Effector memory CD4-positive, alpha-beta T cell (primary cell): ENCODE measurements around the gene GALNS.

Source experiments
- DNase-seq, 3 donors: peaks; one replicate each; pipeline ENCODE4 v3.0.0-alpha.2; 2020
- H3K27ac ChIP-seq: 2 replicates; pipeline ENCODE4 v1.7.0; 2013; ENCODE audit warnings: mild to moderate bottlenecking, low read length, moderate library complexity; ENCODE audit not compliant: insufficient read depth, poor library complexity, severe bottlenecking
- H3K27me3 ChIP-seq: replicated peaks from 2 replicates; pipeline ENCODE4 v1.7.0; 2013; ENCODE audit warnings: mild to moderate bottlenecking, low read length; ENCODE audit not compliant: insufficient read depth, control insufficient read depth, poor library complexity, severe bottlenecking
- H3K36me3 ChIP-seq: 2 replicates; pipeline ENCODE4 v1.7.0; 2013; ENCODE audit warnings: mild to moderate bottlenecking, low read length, moderate library complexity; ENCODE audit not compliant: control insufficient read depth, insufficient read depth
- H3K4me1 ChIP-seq: 2 replicates; pipeline ENCODE4 v1.7.0; 2013; ENCODE audit warnings: low read length, mild to moderate bottlenecking; ENCODE audit not compliant: control insufficient read depth, insufficient read depth, poor library complexity, severe bottlenecking
- H3K4me3 ChIP-seq: 2 replicates; pipeline ENCODE4 v1.7.0; 2013; ENCODE audit warnings: low read length, low read depth, mild to moderate bottlenecking; ENCODE audit not compliant: insufficient read depth, poor library complexity, severe bottlenecking
- H3K9me3 ChIP-seq: 2 replicates; pipeline ENCODE4 v1.7.0; 2013; ENCODE audit warnings: mild to moderate bottlenecking, low read length, moderate library complexity; ENCODE audit not compliant: control insufficient read depth

GALNS gene

DNA sequence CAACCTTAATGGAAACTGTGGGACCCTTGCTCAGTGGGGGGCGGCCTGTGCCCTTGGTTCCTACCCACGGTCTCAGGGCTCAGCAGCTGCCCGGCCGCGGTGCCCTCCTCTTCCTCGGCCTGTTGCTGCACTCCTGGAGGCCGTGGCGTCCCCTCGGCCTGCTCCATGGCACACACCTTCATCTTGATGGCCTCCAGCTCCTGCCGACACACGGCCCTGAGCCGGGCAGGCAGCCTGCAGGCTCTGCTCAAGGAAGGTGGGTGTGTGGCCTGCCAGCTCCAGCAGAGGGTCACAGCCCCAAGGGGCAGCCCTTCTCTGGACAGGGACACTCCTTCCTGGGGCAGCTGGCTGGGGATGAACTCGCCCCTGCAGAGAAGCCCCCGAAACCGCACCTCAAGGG is 9.0 kb upstream of the GALNS start:
- H3K36me3 ChIP-seq: peaks cover 20% of the 10 kb centered on the region

DNA sequence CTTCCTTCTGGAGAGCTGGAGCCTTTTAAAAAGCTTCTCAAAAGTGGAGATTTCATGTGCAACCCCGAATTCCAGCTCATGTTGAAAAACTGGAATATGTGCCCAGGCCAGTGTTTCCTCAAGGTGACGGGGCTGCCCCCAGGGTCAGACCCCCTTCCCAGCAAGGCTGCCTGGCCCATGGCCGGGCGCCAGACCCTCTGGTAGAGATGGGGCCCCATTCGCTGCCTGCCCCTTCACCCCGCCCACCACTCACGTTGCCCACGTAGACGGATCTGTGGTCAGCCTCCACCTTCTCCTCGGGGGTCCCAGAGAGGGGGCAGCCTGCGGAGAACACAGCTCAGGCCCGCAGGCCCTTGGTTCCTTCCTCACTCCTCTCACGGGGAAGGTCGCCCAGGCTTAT is 8.6 kb upstream of the GALNS start:
- H3K27ac ChIP-seq: no peak overlapping the region
- peaks cover 25% of the 10 kb centered on the region for H3K36me3 ChIP-seq
- H3K4me3 ChIP-seq: no peak overlapping the region
- peaks cover 1% of the 10 kb centered on the region for H3K27me3 ChIP-seq
- H3K4me1 ChIP-seq: no peaks in the 10 kb centered on the region
- no peaks in the 10 kb centered on the region for H3K9me3 ChIP-seq
- no peak for DNase-seq

More for the DNA sequence above, 9.0 kb upstream of the GALNS start:
- H3K27me3 ChIP-seq: peaks cover 6% of the 10 kb centered on the region
- no peaks in the 10 kb centered on the region for H3K4me1 ChIP-seq
- H3K9me3 ChIP-seq: no peaks in the 10 kb centered on the region
- DNase-seq: no peak
- H3K27ac ChIP-seq: no peak overlapping the region
- no peak overlapping the region for H3K4me3 ChIP-seq

DNA sequence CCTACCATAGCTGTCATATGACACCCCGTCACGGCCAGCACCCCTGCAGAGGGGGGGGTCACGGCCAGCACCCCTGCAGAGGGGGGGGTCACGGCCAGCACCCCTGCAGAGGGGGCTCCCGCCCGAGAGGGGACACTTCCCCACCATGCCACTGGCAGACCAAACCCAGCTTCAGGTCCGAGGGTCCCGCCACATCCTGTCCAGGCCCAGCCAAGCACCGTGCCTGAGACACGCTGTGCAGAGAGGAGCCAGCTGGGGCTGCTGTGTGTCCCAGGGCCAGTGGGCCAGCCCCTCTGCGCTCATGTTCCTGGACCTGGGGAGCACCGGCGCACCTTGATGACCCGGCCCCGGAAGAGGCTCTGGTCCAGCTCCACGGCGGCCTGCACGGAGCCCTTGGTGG is 7.8 kb upstream of the GALNS start:
- Histone ChIP-seq H3K27me3 (no peaks in the 10 kb centered on the region), H3K4me3 (no peak overlapping the region), H3K27ac (no peak overlapping the region), H3K4me1 (no peaks in the 10 kb centered on the region), H3K9me3 (no peaks in the 10 kb centered on the region), H3K36me3 (peaks cover 33% of the 10 kb centered on the region)
- no peak for DNase-seq

DNA sequence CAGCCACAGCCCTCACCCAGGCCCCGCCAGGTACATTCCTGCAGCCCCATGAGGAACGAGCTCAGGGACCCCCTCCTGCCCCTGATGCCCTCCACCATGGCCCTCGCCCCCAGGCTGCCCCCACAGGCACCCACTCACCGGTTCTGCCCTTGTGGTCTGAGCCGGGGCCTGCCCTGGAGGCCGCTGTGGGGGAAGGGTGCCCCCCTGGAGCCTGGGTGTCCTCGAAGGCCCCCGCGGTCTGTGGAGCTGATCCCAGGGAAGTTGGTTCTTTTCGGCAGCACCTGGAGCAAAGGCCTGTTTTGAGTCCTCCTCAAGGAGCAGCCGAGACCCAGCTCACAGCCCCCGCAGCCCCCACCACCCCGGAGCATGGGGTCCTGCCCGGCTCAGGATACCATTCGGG is 7.4 kb upstream of the GALNS start:
- Histone ChIP-seq H3K4me3 (no peak overlapping the region), H3K4me1 (no peaks in the 10 kb centered on the region), H3K36me3 (peaks cover 37% of the 10 kb centered on the region), H3K27me3 (no peaks in the 10 kb centered on the region), H3K27ac (no peak overlapping the region), H3K9me3 (no peaks in the 10 kb centered on the region)
- DNase-seq: no peak

DNA sequence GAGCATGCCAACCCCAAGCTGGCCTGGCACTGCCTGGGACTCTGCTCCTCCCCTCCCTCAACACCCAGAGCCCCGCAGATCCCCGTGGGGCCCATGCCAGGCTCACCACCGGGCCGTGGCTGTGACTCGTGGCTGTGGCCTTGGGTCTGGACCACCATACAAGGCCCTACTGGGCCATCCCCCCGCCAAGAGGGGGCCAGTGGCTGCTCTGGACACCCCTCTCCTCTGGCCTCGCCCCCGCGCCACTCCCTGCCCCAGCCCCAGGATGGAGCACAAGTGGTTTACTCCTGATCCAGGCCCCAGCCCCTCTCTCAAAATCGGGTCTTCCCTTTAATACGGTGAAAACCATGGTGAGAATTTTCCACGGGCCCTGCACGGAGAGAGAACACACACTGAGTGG is 6.7 kb upstream of the GALNS start:
- no peak overlapping the region for H3K27ac ChIP-seq
- peaks cover 41% of the 10 kb centered on the region for H3K36me3 ChIP-seq
- H3K27me3 ChIP-seq: no peaks in the 10 kb centered on the region
- no peaks in the 10 kb centered on the region for H3K9me3 ChIP-seq
- DNase-seq: no peak
- H3K4me1 ChIP-seq: peaks cover under 1% of the 10 kb centered on the region
- H3K4me3 ChIP-seq: no peak overlapping the region

DNA sequence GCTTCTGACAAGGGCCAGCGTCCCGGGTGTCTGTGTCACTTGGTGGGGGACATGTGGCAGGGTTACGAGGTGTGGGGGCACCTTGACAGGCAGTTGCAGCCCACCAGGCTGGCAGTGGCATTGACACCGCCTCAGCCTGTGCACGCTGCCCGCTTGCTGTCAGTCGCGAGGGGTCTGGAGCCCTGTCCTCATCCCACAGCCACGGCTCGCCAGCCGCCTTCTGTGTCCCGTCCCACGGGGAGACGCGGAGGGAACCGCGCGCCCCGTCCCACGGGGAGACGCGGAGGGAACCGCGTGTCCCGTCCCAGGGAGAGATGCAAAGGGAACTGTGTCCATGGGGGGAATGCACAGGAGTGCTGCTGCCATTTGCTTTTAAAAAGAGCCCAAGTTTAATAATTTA is 6.2 kb upstream of the GALNS start:
- Histone ChIP-seq H3K9me3 (no peaks in the 10 kb centered on the region), H3K27ac (no peak overlapping the region), H3K27me3 (no peaks in the 10 kb centered on the region), H3K4me1 (peaks cover 5% of the 10 kb centered on the region), H3K4me3 (no peak overlapping the region), H3K36me3 (peaks cover 41% of the 10 kb centered on the region)
- no peak for DNase-seq

DNA sequence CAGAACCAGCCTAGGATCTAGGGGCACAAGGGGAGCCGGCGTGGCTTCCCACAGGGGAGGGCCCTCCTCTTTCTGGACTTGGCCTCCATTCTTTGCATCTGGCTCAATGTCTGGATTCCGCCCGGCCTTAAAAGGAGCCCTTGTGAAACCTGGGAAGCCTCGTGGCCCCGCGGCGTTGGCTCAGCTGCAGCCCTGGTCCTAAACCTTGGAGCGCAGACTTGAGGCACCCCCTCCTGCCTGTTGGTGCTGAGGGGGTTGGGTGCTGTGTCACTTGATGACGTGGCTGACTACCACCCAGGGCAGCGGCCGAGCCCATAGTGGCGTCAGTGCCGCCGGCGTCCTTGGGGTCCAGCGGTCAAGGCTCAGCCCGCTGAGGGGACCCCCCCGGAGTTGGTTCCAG is 4.6 kb upstream of the GALNS start:
- no peak overlapping the region for H3K4me3 ChIP-seq
- peaks cover 41% of the 10 kb centered on the region for H3K36me3 ChIP-seq
- DNase-seq: no peak
- no peaks in the 10 kb centered on the region for H3K27me3 ChIP-seq
- H3K27ac ChIP-seq: no peak overlapping the region
- H3K9me3 ChIP-seq: no peaks in the 10 kb centered on the region
- peaks cover 11% of the 10 kb centered on the region for H3K4me1 ChIP-seq

DNA sequence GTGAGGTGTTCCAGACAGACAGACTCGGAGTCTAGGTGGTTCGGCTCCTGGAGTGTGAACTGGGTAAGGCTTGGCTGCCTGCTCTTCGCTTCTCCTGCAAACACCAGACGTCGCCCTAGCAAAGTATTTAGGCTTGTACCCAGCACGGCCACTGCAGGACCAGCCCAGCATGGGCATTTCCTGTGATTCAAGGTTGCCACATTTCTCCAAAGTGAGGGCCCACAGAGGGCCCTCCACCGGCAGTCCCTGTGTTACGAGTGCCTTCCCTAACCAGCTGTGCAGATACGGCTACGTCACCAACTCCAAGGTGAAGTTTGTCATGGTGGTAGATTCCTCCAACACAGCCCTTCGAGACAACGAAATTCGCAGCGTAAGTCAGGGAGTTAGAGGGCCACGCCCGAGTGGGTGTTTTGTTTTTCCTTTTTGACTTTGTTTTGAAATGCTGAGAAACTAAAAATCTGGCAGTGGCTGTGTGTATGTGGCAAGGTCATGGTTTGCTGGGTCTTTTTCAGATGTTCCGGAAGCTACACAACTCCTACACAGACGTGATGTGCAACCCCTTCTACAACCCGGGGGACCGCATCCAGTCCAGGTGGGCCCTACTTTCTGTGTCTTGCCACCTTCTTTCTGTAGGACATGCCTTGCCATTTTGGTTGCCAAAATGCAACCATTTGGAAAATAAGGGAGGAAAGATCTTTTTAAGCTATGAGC is 2.8 kb upstream of the GALNS start:
- Histone ChIP-seq H3K4me3 (no peak overlapping the region), H3K4me1 (peaks cover 24% of the 10 kb centered on the region), H3K36me3 (peaks cover 41% of the 10 kb centered on the region), H3K27ac (no peak overlapping the region), H3K27me3 (no peaks in the 10 kb centered on the region), H3K9me3 (no peaks in the 10 kb centered on the region)
- no peak for DNase-seq

DNA sequence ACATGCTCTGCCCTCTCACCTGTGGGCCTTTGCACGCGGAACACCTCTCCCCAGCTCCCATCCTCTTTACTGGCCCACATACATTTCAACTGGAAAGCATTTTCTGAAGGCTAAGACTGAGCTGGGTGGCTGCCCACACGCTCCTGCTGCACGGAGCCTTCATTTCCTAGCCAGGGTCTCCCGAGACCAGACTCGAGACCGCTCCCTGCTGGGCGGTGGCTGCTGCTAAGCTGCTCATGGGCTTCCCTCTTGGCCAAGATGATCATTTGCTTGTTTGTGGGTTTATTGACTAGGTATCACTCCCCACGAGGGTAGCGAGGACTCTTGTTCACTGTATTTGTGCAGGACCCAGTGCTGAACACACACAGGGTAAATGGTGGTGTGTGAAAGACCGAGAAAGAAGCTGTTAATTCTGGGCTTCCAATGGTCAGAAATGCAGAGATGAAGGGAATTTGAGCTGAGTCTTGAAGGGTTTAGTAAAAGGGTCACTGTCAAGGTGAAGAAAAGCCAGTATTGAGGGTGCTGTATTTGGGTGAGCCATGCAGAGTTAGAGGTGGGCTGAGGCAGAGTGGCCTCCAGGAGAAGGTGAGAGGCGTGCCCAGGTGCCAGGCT is 1.1 kb upstream of the GALNS start:
- H3K27ac ChIP-seq: peak overlapping the region; percentile 69
- H3K4me3 ChIP-seq: peak overlapping the region; percentile 91
- peaks cover 41% of the 10 kb centered on the region for H3K36me3 ChIP-seq
- peaks cover 24% of the 10 kb centered on the region for H3K4me1 ChIP-seq
- no peaks in the 10 kb centered on the region for H3K9me3 ChIP-seq
- no peaks in the 10 kb centered on the region for H3K27me3 ChIP-seq
- DNase-seq: peak; percentile 40 to 61 (median 52)

DNA sequence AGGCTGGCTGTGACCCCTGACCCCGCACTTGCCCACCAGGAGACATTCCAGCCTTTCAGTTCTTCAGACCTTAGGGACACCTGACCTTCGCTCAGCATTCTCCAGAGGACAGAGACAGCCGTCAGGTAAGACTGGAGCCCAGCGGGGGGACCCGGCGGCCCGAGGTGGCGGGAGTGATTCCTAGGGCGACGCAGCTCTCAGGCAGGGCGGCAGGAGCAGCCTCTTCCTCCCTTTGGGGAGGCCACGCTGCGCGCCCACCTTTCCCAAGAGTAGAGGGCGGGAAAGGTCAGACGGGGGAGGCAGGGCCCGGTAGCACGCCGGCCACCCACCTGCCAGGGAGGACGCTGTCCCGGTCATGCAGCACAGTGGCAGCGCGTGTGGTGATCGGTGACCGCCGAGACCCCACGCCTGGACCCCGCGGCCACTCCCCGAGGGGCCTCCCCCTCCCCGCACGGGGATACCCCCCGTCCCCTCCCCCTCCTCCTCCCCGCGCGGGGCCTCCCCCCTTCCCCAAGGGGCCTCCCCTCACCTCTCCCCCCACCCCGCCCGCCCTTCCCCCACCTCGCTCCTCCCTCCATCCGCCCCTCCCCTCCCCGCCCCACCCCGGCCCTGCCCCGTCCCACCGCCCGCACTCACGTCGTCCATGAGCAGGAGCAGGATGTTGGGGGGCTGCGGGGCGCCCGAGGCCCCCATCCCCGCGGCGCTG is 472 bp downstream of the GALNS start:
- Histone ChIP-seq H3K9me3 (no peaks in the 10 kb centered on the region), H3K36me3 (peaks cover 26% of the 10 kb centered on the region), H3K27me3 (no peaks in the 10 kb centered on the region), H3K27ac (peak overlapping the region; percentile 67), H3K4me3 (peak overlapping the region; percentile 91), H3K4me1 (peaks cover 24% of the 10 kb centered on the region)
- DNase-seq: peak in 2 of 3 donors; percentile 6
